Fibroblast of pulmonary artery (primary cell): ENCODE results near the gene BBX.

Source experiments
- DNase-seq: peaks from one replicate; pipeline ENCODE4 v3.0.0-alpha.2; 2010; ENCODE audit warnings: low read depth
- H3K4me3 ChIP-seq: replicated peaks from 2 replicates; pipeline ENCODE4 v1.5.1; 2011; ENCODE audit warnings: low read depth, mild to moderate bottlenecking, control low read depth, low read length, moderate library complexity
- TF ChIP-seq, protein P1 (sequence below): IDR thresholded peaks from 2 replicates; pipeline ENCODE4 v1.5.1; 2011; ENCODE audit warnings: mild to moderate bottlenecking, control low read depth, low read length, inconsistent platforms; ENCODE audit errors: missing control alignments

BBX gene

GRCh38 chr3:107632576-107632975 is 109.8 kb downstream of the BBX start:
- H3K4me3 ChIP-seq: no peak overlapping the region
- TF ChIP-seq, protein P1, sequence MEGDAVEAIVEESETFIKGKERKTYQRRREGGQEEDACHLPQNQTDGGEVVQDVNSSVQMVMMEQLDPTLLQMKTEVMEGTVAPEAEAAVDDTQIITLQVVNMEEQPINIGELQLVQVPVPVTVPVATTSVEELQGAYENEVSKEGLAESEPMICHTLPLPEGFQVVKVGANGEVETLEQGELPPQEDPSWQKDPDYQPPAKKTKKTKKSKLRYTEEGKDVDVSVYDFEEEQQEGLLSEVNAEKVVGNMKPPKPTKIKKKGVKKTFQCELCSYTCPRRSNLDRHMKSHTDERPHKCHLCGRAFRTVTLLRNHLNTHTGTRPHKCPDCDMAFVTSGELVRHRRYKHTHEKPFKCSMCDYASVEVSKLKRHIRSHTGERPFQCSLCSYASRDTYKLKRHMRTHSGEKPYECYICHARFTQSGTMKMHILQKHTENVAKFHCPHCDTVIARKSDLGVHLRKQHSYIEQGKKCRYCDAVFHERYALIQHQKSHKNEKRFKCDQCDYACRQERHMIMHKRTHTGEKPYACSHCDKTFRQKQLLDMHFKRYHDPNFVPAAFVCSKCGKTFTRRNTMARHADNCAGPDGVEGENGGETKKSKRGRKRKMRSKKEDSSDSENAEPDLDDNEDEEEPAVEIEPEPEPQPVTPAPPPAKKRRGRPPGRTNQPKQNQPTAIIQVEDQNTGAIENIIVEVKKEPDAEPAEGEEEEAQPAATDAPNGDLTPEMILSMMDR: no peak
- DNase-seq: no peak

GRCh38 chr3:107633327-107634098 is 110.8 kb downstream of the BBX start:
- no peak for DNase-seq
- no peak overlapping the region for H3K4me3 ChIP-seq
- TF ChIP-seq, protein P1: no peak

DNA sequence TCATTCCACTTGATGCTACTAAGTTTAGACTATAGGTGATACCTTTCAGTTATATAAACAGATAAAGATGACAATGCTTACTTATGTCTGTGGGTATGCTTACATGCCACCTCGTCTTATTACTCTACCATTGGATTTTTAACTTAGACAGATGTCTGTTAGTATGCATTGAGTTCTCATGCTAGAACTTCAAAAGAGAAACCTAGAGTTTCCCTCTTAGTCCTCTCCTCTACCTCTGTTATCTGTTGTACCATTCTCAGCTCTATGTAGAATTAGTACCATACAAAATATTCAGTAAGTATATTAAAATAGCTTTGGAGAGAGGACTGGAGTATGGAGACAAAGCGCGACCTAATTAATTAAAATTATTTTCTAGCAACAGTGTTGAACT is 111.3 kb downstream of the BBX start:
- no peak for DNase-seq
- no peak overlapping the region for H3K4me3 ChIP-seq
- TF ChIP-seq, protein P1: no peak

- H3K4me3 ChIP-seq: no peak overlapping the region
- TF ChIP-seq, protein P1: no peak
- DNase-seq: no peak
Measured at GRCh38 chr3:107637416-107638183, 114.8 kb downstream of the BBX start.

DNA sequence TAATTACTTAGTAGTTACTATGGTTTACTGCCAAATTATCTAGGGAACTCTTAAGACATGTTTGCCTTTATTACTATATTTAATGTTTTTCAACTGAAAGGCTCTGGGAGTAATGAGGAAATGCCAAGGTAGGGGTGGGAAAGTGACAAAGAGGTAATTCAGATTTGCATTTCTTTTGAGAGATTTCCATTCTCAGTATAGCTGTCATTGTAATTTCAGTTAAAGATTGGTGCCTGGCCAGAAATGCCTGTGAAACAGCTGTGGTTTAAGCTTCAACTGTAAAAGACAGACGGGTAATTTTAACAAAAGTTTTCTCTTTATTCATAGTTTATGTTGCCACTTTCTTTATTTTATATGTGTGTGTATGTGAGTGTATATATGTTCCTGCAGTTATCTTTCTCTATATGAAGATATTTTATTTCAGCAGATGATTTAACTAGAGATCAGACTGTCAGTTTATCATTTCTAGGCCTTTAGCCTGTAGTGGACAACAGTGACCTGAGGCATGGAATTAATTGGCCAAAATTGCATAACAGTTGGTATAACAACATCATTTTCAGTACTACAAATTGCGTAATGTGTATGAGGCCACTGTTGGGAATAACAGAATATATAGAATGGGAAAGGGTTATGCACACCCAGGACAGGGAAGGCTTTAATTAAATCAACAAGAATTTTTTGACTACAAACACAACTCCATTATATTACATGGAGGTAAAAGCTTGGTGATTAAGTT is 119.0 kb downstream of the BBX start:
- TF ChIP-seq, protein P1: no peak
- no peak overlapping the region for H3K4me3 ChIP-seq
- peak; percentile 75 for DNase-seq

DNA sequence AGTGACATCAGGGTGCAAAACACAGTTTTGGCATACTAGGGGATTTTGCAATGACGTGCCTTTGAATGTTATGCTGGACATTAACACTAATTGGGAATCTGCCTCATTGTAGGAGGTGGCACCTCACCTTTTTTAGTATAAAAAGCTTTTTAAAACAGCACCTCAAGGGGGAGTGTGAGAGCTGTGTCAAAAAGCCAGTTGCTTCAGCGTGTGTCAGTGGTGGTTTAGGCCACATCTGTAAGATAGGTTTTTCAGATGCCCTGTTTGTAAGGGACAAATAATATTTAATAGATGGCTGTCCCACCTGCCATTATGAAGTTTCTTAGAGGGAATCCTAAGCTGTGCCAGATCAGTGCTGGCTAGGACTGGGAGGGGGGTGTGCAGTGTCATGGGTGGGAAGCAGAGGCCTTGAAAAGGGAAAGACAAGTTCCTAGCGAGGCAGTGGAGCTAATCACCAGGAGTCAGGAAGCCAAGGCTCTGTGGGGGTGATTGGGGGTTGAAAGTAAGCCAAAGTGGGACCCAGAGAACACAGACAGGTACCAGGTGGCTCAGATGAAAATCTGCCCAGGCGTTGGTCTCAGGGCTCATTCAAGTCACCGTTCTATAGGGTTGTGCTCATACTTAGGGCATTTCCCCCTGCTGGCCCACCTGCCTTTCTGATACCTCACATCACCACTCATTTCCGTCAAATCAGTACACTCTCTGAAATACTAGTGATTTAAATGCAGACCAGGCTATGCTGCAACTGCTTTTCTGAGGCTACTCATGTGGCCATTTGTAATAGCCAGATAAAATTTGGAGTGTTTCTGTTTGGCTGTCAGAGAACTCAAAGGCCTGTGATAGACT is 120.5 kb downstream of the BBX start:
- H3K4me3 ChIP-seq: no peak overlapping the region
- no peak for DNase-seq
- TF ChIP-seq, protein P1: peak; percentile 26
